ENCODE results near the gene CDKL1. TPM values are rescaled to one million over a fixed set of nuclear protein-coding genes. Genes with fewer than 3 reads are reported as not detected.

CDKL1 gene
- total RNA-seq, 1 experiment from 2014 or later: 14.4 TPM

GRCh38 chr14:50381823-50382287 is 14.8 kb downstream of the CDKL1 start:
- Histone ChIP-seq H3K4me2 (ENCODE audit: low read length) (no peak overlapping the region), H3K9me3 (ENCODE audit: low read length) (no peaks in the 10 kb centered on the region), H3K9me2 (replicated peaks; ENCODE audit: low read length) (no peaks in the 10 kb centered on the region), H4K20me1 (ENCODE audit: low read length) (no peaks in the 10 kb centered on the region; the same call in 1 of the 2 replicates), H3K79me2 (ENCODE audit: low read length) (no peaks in the 10 kb centered on the region), H3K4me3 (ENCODE audit: low read length) (no peak overlapping the region), H3F3A (ENCODE audit: low read length, unreplicated experiment) (no peaks in the 10 kb centered on the region), H2AFZ (ENCODE audit: low read length) (no peak overlapping the region), H3K36me3 (ENCODE audit: low read depth, low read length) (peaks cover 3% of the 10 kb centered on the region; the same call in 1 of the 2 replicates), H3K4me1 (ENCODE audit: insufficient read depth, low read length) (no peaks in the 10 kb centered on the region), H3K9ac (ENCODE audit: low read length) (no peak overlapping the region), H3K27me3 (ENCODE audit: low read length) (no peaks in the 10 kb centered on the region), H3K27ac (ENCODE audit: low read length) (no peak overlapping the region)
- ChIA-PET POLR2A (ENCODE audit: unreplicated experiment) (no interaction called here), CTCF (no interaction called here)
- DNase-seq (no peak), ATAC-seq (no peak)
- intact Hi-C loops (cut with micrococcal nuclease): no loop called here
- no TSS peak for BruUV-seq (replicated peaks)
- TF ChIP-seq EZH2 (IDR thresholded peaks at IDR 0.05; ENCODE audit: low read length, unreplicated experiment) (no peak), CTCF (conservative IDR thresholded peaks at IDR 0.05; ENCODE audit: low read depth, low read length) (no peak), EZH2phosphoT487 (IDR thresholded peaks at IDR 0.05; ENCODE audit: borderline replicate concordance, low read length) (no peak)

GRCh38 chr14:50381008-50381407 is 15.7 kb downstream of the CDKL1 start:
- H3K9me2 ChIP-seq (replicated peaks; ENCODE audit: low read length): no peaks in the 10 kb centered on the region
- intact Hi-C loops (cut with micrococcal nuclease): no loop called here
- no peak overlapping the region for H3K4me3 ChIP-seq (ENCODE audit: low read length)
- ATAC-seq (no peak), DNase-seq (no peak)
- H3K9me3 ChIP-seq (ENCODE audit: low read length): no peaks in the 10 kb centered on the region
- H3K27ac ChIP-seq (ENCODE audit: low read length): no peak overlapping the region
- no TSS peak for BruUV-seq (replicated peaks)
- H3K79me2 ChIP-seq (ENCODE audit: low read length): no peaks in the 10 kb centered on the region
- no peak for TF ChIP-seq EZH2 (IDR thresholded peaks at IDR 0.05; ENCODE audit: low read length, unreplicated experiment)
- TF ChIP-seq EZH2phosphoT487 (IDR thresholded peaks at IDR 0.05; ENCODE audit: borderline replicate concordance, low read length): no peak
- no peak for TF ChIP-seq CTCF (conservative IDR thresholded peaks at IDR 0.05; ENCODE audit: low read depth, low read length)
- H3K4me2 ChIP-seq (ENCODE audit: low read length): no peak overlapping the region
- peaks cover 3% of the 10 kb centered on the region; the same call in 1 of the 2 replicates for H3K36me3 ChIP-seq (ENCODE audit: low read depth, low read length)
- POLR2A ChIA-PET (ENCODE audit: unreplicated experiment): interaction anchor here (0.6 kb wide), 1 partner anchor 286 kb away, joined by 41 read pairs; no protein-coding TSS in a partner anchor
- H3K27me3 ChIP-seq (ENCODE audit: low read length): no peaks in the 10 kb centered on the region
- H4K20me1 ChIP-seq (ENCODE audit: low read length): no peaks in the 10 kb centered on the region; the same call in 1 of the 2 replicates
- no peaks in the 10 kb centered on the region for H3K4me1 ChIP-seq (ENCODE audit: insufficient read depth, low read length)
- H3F3A ChIP-seq (ENCODE audit: low read length, unreplicated experiment): no peaks in the 10 kb centered on the region
- H2AFZ ChIP-seq (ENCODE audit: low read length): no peak overlapping the region
- no peak overlapping the region for H3K9ac ChIP-seq (ENCODE audit: low read length)
- CTCF ChIA-PET: no interaction called here

GRCh38 chr14:50380455-50380854 is 16.2 kb downstream of the CDKL1 start:
- H2AFZ ChIP-seq (ENCODE audit: low read length): no peak overlapping the region
- BruUV-seq (replicated peaks): no TSS peak
- H3K4me1 ChIP-seq (ENCODE audit: insufficient read depth, low read length): no peaks in the 10 kb centered on the region
- ChIA-PET CTCF (no interaction called here), POLR2A (ENCODE audit: unreplicated experiment) (no interaction called here)
- H3K9ac ChIP-seq (ENCODE audit: low read length): no peak overlapping the region
- no peaks in the 10 kb centered on the region for H3K27me3 ChIP-seq (ENCODE audit: low read length)
- H3K36me3 ChIP-seq (ENCODE audit: low read depth, low read length): peaks cover 3% of the 10 kb centered on the region; the same call in 1 of the 2 replicates
- H3F3A ChIP-seq (ENCODE audit: low read length, unreplicated experiment): no peaks in the 10 kb centered on the region
- H3K9me3 ChIP-seq (ENCODE audit: low read length): no peaks in the 10 kb centered on the region
- no peaks in the 10 kb centered on the region; the same call in 1 of the 2 replicates for H4K20me1 ChIP-seq (ENCODE audit: low read length)
- ATAC-seq (no peak), DNase-seq (no peak)
- no peak overlapping the region for H3K4me3 ChIP-seq (ENCODE audit: low read length)
- H3K9me2 ChIP-seq (replicated peaks; ENCODE audit: low read length): no peaks in the 10 kb centered on the region
- H3K4me2 ChIP-seq (ENCODE audit: low read length): no peak overlapping the region
- intact Hi-C loops (cut with micrococcal nuclease): no loop called here
- no peaks in the 10 kb centered on the region for H3K79me2 ChIP-seq (ENCODE audit: low read length)
- H3K27ac ChIP-seq (ENCODE audit: low read length): no peak overlapping the region
- TF ChIP-seq CTCF (conservative IDR thresholded peaks at IDR 0.05; ENCODE audit: low read depth, low read length) (no peak), EZH2phosphoT487 (IDR thresholded peaks at IDR 0.05; ENCODE audit: borderline replicate concordance, low read length) (no peak), EZH2 (IDR thresholded peaks at IDR 0.05; ENCODE audit: low read length, unreplicated experiment) (no peak)
